Stimulated activated CD4-positive, alpha-beta T cell treated with anti-CD3 and anti-CD28 coated beads, Interleukin-12 subunit alpha, Interleukin-12 subunit beta, amount 100 ng/mL, for 24 hours (primary cell): Measurements from ENCODE around the gene INO80D.
"Not testable (repeated sequence)": the region's sequence is repeated elsewhere in the genome, so short reads cannot be mapped to it uniquely, and the experiment has no call there.

Experiments used
- DNase-seq, 2 experiments: peaks; one replicate each; pipeline ENCODE4 v3.0.0-alpha.2; 2020; ENCODE audit warnings: low read depth in 2 of 2

Gene INO80D

GRCh38 chr2:206083602-206084438 lies 2.2 kb downstream of the INO80D start:
- DNase-seq = peak in 1 of 2 experiments; percentile 8

DNA sequence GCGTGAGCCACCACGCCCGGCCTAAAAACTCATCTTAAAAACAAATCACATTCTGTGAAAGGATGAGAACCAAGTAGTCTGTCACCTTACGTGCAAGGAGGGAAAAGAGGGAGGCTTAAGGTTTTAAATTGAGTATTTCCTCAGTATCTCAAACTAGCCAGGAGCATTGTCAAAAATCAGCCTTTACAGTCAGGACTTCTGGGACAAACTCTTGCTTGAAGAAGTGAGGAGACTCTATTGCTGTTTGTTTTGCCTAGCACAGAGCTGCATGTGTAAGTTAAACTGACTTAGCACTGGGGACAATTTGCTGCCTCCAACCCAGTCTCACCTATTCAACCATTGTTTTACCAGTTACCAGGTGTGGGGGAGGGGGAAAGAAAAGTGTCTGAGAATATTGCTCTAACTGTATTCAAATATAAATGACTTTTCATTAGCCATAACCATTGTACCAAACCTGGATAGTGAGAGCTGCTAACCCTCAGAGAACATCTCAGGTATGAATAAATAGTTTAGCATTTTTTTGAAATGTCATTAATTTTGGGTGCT lies 3.6 kb downstream of the INO80D start:
- no peak for DNase-seq

DNA sequence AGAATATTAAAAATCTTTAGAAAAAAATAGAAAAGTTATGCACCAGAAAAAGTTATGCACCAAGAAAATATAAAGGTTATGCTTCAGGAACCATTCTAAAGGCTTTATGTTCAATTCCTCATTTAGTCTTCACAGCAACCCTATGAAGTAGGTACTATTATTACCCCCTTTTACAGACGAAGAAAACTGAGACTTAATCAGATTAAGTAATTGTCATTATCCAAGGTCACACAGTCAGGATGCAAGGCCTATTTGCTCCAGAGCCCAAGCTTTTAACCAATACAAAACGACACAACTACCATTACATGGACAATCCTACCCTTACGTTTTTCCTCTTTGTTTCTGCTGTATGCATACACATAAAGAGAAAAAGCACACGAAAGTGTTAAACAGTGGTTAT lies 5.0 kb downstream of the INO80D start:
- DNase-seq = no peak

DNA sequence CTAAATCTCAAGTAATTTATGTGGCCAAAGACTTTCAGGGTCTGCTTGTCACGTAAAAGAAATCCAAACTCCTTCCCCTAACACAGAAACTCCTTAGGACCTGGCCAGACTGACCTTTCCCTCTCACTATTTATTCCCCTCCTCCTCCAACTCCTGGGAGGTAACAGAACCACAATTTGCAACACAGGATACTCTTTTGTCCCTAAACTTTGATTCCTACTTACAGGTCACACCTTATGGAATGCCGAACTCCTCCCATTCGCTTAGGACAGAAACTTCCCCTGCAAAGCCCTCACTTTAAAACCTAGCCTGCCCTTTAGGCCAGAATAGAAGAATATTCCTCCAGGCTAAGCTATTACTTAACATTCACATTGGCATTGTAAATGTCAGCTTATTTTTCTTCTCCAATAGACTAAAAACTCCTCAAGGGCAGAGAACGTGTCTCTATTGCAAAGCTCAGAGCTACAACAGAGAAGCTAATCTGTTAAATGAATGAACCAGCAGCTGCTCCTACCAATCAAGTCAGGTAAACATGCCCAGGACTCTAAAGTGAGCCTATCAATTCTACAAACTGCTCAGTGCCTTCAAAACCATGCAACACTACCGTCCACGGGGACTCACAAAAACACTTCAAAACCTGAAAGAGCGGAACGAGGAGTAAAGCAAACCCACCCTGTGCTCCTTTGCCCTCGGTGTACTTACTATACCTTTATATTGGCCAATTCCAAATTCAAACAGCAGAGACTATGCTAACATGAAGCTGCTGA lies 6.1 kb downstream of the INO80D start:
- no peak for DNase-seq

DNA sequence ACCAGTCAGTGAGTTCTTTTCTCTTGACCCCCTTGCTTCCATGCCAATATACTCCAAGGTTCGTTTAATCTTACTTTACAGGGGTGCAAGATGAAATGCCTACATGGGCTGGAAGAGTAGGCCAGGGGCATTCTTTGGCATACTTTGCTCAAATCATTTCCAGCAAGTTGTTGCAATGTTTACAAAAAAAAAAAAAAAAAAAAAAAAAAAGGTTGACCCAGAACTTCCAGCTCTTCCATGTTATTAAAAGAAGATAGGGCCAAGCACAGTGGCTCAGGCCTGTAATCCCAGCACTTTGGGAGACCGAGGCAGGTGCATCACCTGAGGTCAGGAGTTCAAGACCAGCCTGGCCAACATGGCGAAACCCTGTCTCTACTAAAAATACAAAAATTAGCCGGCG lies 8.1 kb downstream of the INO80D start:
- DNase-seq = not testable (repeated sequence)

- no peak for DNase-seq
Measured at GRCh38 chr2:206075113-206075512, 10.9 kb downstream of the INO80D start.

GRCh38 chr2:206071807-206072206 lies 14.2 kb downstream of the INO80D start:
- DNase-seq = no peak

DNA sequence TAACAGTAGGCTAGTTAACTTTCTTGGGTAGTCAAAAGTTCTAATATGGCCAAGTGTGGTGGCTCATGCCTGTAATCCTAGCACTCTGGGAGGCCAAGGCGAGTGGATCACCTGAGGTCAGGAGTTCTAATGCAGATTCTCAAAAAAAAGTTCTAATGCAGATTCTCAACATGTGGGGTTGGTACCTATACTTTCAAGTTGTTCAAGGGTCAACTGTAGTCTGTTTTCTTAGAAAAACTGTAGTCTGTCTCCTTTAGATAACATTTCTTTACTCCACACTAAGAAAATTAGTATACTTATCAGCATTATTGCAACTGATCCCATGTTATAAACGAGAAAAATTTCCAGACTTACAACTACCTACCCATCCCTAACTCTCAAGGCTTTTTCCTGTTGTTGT lies 16.6 kb downstream of the INO80D start:
- DNase-seq = no peak

DNA sequence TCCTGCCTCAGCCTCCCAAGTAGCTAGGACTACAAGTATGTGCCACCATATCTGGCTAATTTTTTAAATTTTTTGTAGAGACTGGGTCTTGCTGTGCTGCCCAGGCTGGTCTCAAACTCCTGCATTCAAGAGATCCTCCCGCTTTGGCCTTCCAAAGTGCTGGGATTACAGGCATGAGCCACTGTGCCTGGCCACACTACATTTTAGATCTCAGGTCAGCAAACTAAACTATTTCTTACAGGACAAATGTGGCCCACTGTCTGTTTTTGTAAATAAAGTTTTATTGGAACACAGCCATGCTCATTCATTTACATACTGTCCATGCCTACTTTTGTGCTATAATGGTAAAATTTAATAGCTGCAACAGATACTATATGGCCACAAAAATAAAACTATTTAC lies 17.8 kb downstream of the INO80D start:
- no peak for DNase-seq

GRCh38 chr2:206064077-206064476 lies 21.9 kb downstream of the INO80D start:
- DNase-seq = no peak

DNA sequence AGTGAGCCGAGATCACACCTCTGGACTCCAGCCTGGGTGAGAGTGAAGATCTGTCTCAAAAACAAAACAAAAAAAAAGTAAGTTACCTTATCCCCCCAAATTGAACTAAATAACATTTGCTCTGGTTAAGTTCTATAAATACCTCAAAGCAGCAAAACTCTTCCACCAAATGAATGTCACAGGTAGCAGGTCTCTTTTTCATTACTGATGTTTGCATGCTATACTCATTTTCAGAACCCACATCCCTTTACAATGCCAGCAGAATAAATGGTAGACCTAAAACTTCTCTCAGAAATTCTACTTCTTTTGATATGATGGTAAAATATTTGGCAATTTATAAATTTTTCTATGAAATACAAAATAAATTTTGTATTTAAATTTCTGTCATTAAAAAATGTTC lies 22.3 kb downstream of the INO80D start:
- DNase-seq = no peak

- no peak for DNase-seq
Measured at GRCh38 chr2:206062724-206063123, 23.2 kb downstream of the INO80D start.

- no peak for DNase-seq
Measured at GRCh38 chr2:206056286-206056685, 29.7 kb downstream of the INO80D start.

GRCh38 chr2:206054952-206055351 lies 31.0 kb downstream of the INO80D start:
- DNase-seq = no peak

DNA sequence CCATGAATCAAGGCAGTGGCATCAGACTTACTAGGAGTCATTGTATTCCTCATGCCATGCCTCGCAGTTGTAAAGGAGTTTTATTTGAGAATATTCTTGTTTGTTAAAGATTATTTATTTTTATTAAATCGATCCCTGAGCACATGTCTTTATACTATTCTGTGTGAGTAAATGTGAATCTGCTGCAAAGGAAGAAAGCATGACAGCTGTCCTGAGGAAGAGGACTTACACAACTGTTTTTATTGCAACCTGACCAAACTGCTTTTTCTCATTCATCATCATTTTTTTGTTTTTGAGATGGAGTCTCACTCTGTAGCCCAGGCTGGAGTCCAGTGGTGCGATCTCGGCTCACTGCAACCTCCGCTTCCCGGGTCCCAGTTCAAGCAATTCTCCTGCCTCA lies 34.1 kb downstream of the INO80D start:
- no peak for DNase-seq

GRCh38 chr2:206049392-206049791 lies 36.6 kb downstream of the INO80D start:
- no peak for DNase-seq

- DNase-seq = no peak
Measured at GRCh38 chr2:206045251-206045650, 40.7 kb downstream of the INO80D start.

- DNase-seq = no peak
Measured at GRCh38 chr2:206040525-206040924, 45.4 kb downstream of the INO80D start.

GRCh38 chr2:206035393-206035792 lies 50.6 kb downstream of the INO80D start:
- not testable (repeated sequence) for DNase-seq

DNA sequence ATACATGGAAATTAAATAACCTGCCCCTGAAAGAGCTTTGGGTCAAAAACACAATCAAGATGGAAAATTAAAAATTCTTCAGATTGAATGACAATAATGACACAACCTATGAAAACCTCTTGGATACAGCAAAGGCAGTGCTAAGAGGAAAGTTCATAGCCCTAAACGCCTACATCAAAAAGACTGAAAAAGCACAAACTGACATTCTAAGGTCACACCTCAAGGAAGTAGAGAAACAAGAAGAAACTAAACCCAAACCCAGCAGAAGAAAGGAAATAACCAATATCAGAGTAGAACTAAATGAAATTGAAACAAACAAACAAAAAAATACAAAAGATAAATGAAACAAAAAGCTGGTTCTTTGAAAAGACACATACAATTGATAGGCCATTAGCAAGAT lies 52.5 kb downstream of the INO80D start:
- not testable (repeated sequence) for DNase-seq

DNA sequence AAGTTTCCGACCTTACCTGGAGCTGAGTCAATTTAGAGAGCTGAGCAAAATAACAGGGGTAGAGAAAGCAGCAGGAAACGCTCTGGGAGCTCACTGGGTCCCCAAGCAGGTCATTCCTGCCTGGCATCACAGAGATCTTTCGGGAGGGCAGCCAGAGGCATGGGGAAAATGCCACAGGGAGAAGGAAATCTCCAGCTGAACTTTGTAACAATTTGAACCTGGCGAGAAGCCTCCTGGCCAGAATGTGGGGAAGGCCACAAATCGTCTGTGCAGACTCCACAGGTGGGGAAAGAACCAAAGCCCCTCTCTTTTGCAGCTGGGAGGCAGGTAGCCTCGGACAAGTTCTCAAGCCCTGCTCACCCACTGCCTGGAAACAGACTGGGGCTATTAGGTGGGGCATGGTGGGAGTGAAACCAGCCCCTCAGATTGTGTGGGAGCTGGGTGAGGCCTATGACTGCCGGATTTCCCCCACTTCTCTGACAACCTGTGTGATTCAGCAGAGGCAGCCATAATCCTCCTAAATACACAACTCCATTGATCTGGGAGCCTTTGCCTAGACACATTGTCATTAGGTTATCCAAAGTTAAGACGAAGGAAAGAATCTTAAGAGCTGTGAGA lies 53.9 kb downstream of the INO80D start:
- DNase-seq = no peak

DNA sequence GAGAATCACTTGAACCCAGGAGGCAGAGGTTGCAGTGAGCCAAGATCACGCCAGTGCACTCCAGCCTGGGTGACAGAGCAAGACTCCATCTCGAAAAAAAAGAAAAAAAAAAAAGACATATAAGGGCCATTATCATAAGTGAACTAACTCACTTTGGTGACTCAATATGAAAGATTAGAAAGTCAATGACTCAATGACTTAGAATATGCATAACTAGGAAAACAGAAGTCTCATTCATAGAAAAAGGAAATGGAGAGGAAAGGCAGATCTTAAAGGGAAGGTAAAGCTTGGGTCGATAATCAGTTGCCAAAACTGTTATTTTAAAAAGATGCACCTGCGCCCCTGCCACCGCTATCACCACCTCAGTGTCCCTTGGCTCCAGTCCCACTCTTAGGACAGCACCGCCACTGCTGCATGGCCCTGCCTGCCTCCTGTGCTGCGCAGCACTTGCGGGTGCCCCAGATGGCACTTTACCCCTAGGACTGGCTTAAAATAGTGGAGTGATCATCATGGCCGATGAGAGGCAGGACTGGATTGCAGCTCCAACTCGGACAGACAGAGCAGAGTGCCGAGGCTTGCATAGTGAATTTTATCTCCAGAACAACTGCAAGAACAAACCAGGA lies 54.7 kb downstream of the INO80D start:
- no peak for DNase-seq
